ENCODE measurements around the gene NT5C.

The NT5C gene

GRCh38 chr17:75114552-75115314, 16.8 kb downstream of the NT5C start:
- no peak for DNase-seq

DNA sequence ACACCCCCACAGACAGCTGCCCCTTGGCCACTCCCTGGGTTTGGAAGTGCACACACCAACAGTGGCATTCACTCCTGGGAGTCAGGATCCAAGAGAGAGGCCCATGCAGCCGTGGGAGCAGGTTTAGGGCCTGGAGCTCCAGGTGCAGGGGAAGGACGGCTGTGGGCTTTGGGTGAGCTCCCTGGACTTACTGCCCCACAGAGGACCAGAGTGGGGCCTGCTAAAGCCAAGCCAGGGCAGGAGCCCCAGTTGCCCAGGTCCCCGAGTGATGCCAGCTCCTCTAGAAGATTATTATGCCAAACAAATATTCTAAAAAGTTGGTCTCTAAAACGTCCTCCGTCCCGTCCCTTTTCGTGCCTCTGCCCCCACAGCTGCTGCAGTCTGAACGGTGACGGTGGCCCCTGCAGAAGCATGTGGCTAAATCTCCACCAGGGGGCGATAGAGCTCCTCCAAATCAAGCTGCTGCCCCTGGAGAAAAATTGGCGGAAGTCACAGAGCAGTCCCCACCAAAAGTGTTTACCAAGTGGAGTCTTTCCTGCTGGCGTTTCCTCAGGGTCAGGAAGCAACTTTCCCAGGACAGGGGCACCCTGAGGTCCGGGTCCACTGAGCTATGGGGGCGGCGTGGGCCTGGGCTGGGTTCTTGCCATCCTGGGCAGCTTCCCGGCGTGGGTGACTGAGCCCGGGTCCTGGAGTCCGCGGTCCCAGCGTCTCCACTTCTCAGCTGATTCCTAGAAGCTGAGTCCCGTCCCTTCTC, 17.6 kb downstream of the NT5C start:
- peak; percentile 94 for DNase-seq

GRCh38 chr17:75111777-75112335, 19.7 kb downstream of the NT5C start:
- DNase-seq = no peak

DNA sequence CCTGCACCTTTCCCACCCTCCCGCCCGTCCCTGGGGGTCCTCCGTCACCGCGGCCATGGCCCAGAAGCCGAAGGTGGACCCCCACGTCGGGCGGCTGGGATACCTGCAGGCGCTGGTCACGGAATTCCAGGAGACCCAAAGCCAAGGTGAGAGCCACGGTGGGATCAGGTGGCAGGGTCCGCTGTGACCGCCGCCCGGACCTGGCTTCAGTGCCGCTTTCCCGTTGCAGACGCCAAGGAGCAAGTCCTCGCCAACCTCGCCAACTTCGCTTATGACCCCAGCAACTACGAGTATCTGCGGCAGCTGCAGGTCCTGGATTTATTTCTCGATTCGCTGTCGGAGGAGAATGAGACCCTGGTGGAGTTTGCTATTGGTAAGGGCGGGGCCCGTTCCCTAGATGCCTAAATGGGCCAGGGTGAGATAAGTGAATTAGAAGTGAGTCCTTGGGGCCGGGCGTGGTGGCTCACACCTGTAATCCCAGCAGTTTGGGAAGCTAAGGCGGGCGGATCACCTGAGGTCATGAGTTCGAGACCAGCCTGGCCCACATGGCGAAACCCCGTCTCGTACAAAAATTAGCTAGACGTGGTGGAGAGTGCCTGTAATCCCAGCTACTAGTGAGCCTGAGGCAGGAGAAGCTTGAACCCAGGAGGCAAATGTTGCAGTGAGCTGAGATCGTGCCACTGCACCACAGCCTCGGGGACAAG, 21.2 kb downstream of the NT5C start:
- no peak for DNase-seq

DNA sequence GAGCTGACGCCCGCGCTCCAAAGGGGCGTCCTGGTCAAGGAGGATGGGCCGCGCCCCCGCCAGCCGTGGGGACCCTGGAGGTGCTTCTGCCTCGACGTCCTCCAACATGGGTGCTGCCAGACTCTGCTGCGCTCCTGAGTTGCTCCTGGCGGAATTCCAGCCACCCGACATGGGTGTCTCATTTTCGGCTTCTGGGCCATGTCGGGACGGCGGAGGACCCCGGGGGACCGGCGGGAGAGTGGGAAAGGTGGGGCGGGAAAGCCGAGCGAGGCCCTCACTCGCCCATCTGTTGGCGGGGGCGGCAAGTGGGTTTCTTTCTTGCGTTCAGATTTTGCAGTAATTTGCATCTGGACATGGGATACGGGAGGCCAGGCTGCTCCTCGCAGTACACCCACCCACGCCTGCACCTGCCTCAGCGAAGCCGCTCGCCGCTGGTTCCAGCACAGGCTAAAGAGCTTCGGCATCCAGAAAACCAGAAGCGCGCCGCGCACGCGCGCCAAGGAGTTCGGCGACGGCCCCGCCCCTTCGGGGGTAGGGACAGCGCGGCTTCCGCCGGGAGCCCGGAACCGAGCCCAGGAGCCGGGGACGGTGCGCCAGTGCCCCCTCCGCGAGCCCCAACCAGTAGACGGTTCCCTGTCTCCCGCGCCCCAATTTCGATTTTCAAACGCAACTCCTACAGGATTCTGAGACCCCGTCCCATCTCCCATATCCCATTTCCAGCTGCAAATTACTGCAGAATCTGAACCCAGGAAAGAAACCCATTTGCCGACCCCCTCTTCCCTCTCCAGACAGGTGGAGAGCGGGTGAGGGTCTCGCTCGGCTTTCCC, 21.9 kb downstream of the NT5C start, which contains the start of gene ARMC7:
Gene ARMC7, plus strand, starts transcription at position 563 of the 827 bp plus-strand sequence. CDS start 320 bp downstream, outside the sequence.
- DNase-seq = peak; percentile 93

GRCh38 chr17:75109046-75109406, 22.5 kb downstream of the NT5C start:
- DNase-seq = no peak

DNA sequence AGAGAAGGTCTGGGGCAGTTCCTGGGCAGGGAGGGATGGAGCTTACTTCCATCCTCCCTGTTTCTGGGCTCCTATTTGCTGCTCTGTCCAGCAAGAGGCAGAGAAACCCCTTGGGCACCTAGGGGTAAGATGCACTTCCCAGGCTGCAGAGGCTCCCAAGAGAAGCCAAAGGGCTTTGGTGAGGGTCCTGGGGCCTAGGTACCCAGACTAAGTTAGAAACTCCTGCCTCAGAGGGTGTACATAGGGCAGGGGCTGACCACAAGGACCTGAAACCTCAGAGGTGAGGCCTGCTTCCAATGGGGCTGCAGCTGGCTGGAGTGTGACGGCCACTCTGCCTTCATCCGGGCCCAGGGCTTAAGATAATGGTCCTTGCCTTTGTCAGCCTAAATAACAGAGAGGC, 23.3 kb downstream of the NT5C start:
- DNase-seq = no peak

- peak; percentile 36 for DNase-seq
Observed at GRCh38 chr17:75105126-75106080, 26.1 kb downstream of the NT5C start.

DNA sequence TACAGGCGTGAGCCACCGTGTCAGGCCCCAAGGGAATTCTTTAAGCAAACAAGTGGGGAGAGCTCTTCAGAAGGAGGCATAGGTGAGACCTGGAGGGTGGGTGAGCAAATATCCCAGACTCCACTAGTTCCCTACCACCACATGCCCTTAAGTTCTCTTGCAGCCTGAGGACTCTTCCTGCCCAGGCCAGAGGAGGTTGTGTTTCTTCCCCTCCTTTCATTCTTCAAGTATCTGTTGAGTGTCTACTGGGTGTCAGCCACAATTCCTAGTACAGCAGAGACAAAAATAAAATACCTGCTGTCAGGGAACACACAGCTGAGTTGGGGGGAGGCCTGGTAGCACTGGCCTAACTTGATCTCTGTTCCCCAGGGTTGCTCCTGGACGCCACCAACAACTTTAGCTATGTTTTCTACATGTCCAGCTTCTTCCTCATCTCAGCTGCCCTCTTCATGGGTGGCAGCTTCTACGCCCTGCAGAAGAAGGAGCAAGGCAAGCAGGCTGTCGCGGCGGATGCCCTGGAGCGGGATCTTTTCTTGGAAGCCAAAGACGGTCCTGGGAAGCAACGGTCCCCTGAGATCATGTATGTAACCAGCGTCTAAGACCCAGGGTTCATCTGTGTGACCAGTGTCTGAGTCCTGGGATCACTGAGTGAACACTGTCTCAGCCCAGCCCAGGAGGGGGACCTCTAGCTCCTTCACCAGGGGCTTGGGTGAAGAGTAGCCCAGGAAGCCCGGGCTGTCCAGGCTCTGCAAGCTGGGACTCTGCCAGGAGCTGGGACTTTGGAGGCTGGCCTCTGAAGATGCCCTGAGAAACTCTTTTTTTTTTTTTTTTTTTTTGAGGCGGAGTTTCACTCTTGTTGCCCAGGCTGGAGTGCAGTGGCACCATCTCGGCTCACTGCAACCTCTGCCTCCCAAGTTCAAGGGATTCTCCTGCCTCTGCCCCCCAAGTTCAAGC, 27.7 kb downstream of the NT5C start:
- DNase-seq = no peak

DNA sequence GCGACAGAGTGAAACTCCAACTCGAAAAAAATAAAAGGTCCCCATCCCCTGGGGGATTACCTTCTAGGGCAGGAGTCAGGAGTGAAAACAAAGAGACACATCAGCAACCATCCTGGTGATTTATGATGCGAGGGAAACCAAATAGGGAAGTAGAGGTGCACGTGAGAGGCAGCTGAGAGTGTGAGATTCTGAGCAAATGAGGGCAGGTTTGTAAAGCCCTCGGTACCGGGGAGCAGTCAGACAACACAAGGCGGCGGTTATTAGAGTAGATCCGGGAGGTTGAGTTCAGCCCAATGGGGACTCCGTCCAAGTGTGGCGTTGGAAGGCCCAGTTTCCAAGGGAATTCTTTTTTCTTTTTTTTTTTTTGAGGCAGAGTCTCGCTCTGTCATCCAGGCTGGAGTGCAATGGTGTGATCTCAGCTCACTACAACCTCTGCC, 29.1 kb downstream of the NT5C start:
- no peak for DNase-seq

DNA sequence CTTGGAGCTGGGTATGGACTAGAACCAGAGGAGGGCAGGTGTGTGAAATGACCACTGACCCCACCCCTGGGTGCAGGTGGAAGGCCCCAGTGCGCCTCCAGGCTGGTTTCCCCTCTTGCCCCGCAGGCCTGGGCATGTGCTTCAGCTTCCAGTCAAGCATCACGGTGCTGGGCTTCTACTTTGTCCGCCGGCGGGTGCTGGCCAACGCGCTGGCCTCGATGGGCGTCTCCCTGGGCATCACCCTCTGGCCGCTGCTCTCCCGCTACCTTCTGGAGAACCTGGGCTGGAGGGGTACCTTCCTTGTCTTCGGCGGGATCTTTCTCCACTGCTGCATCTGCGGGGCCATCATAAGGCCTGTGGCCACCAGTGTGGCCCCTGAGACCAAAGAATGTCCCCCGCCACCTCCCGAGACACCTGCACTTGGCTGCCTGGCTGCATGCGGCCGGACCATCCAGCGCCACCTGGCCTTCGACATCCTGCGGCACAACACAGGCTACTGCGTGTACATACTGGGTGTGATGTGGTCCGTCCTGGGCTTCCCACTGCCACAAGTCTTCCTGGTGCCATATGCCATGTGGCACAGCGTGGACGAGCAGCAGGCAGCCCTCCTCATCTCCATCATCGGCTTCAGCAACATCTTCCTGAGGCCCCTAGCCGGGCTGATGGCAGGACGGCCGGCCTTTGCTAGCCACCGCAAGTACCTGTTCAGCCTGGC, 31.5 kb downstream of the NT5C start:
- no peak for DNase-seq

GRCh38 chr17:75098861-75099260, 32.7 kb downstream of the NT5C start:
- DNase-seq = no peak

GRCh38 chr17:75097865-75098264, 33.7 kb downstream of the NT5C start:
- no peak for DNase-seq

- no peak for DNase-seq
Observed at GRCh38 chr17:75096082-75096625, 35.4 kb downstream of the NT5C start.

DNA sequence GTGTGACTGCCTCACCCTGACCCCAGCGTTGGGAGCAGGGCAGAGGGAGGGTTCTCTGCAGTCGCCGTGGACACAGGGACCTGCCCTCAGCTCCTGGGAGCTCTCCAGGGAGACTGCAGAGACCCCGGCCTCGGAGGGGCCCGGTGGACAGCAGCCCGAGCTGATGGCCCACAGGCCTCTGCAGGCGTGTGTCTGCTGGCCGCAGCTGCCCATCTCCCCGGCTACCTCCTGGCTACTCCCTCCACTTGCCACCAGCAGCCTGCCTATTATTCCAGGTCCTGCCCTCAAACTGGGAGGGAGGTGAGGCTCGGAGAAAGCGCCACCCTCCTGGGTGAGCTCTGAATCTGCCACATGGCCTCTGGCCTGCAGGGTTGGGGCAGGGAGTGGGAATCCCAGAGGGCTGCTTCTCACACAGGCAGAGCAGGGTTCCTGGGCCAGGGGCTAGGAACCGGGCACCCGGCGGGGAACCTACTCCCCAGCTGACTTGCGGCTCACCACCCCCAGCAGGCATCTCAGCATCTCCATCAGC, 36.6 kb downstream of the NT5C start:
- DNase-seq = no peak

DNA sequence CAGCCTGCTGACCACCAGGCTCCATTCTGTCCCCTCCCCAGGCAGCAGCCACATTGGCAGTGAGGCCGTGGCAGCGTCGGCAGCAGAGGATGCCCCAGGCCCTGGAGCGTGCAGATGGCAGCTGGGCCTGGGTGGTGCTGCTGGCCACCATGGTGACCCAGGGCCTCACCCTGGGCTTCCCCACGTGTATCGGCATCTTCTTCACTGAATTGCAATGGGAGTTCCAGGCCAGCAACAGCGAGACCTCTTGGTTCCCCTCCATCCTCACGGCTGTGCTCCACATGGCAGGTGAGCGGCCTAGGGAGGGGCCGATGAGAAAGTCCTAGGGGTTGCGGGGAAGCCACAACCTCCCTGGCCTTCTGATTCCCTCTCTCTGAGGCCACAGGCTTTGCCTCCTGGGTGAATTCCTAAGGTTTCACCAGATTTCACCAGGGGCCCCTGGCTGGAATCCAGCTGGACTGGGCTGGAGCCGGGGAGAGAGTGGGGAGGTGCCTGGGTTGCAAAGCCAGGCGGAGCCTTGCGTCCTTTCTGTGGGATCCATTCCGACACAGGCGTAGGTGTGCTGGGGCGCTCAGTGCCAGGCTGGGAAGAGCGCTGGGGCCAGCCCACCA, 37.9 kb downstream of the NT5C start:
- DNase-seq = no peak

GRCh38 chr17:75091855-75092327, 39.7 kb downstream of the NT5C start:
- no peak for DNase-seq

Data from stimulated activated CD4-positive, alpha-beta T cell treated with anti-CD3 and anti-CD28 coated beads, Interleukin-4, amount 100 ng/mL, for 24 hours (primary cell).